OCI-LY1 (cell line): ENCODE measurements around the gene LSS.

ENCODE experiments used
- H2AFZ ChIP-seq: fragments of 200-600 bp; sonication (generic), shearing (Covaris generic); 2 replicates; pipeline ENCODE4 v1.6.0; 2014; ENCODE audit warnings: antibody characterized with exemption, mild to moderate bottlenecking, low read length
- H3F3A ChIP-seq: fragments of 200-600 bp; sonication (generic), shearing (Covaris generic); 2 replicates; pipeline ENCODE4 v1.6.0; 2014; ENCODE audit warnings: mild to moderate bottlenecking, antibody characterized with exemption, low read length, moderate library complexity; ENCODE audit not compliant: insufficient read depth
- H3K27ac ChIP-seq: fragments of 200-600 bp; sonication (generic); 2 replicates; pipeline ENCODE4 v1.5.1; 2014; ENCODE audit warnings: low read length, mixed run types, mild to moderate bottlenecking, low read depth; ENCODE audit not compliant: poor library complexity, severe bottlenecking
- H3K27me3 ChIP-seq: fragments of 200-600 bp; sonication (generic); 2 replicates; pipeline ENCODE4 v1.6.0; 2014; ENCODE audit warnings: antibody characterized with exemption, mild to moderate bottlenecking, low read length, moderate library complexity; ENCODE audit not compliant: insufficient read depth
- H3K36me3 ChIP-seq: fragments of 200-600 bp; sonication (generic); 2 replicates; pipeline ENCODE4 v1.6.1; 2014; ENCODE audit warnings: mild to moderate bottlenecking, antibody characterized with exemption, low read length, moderate library complexity, mixed read lengths; ENCODE audit not compliant: insufficient read depth
- H3K4me1 ChIP-seq: fragments of 200-600 bp; sonication (generic); 2 replicates; pipeline ENCODE4 v1.5.1; 2014; ENCODE audit warnings: mild to moderate bottlenecking, low read length, moderate library complexity; ENCODE audit not compliant: insufficient read depth, severe bottlenecking
- H3K4me2 ChIP-seq: fragments of 200-600 bp; sonication (generic), shearing (Covaris generic); 2 replicates; pipeline ENCODE4 v1.6.1; 2014; ENCODE audit warnings: low read length
- H3K4me3 ChIP-seq: fragments of 200-600 bp; sonication (generic); 2 replicates; pipeline ENCODE4 v1.5.1; 2014; ENCODE audit warnings: low read length, low read depth, mild to moderate bottlenecking, mixed read lengths; ENCODE audit not compliant: poor library complexity, severe bottlenecking
- H3K79me2 ChIP-seq: fragments of 200-600 bp; shearing (Covaris generic); 2 replicates; pipeline ENCODE4 v1.6.1; 2016; ENCODE audit warnings: mixed run types, low read length, mixed read lengths; ENCODE audit not compliant: insufficient read depth
- H3K9ac ChIP-seq: fragments of 200-600 bp; sonication (generic), shearing (Covaris generic); 2 replicates; pipeline ENCODE4 v1.6.1; 2014; ENCODE audit warnings: mild to moderate bottlenecking, low read length, mixed read lengths
- H3K9me2 ChIP-seq: fragments of 200-600 bp; sonication (generic), shearing (Covaris generic); 2 replicates; pipeline ENCODE4 v1.6.1; 2014; ENCODE audit warnings: low read depth, mild to moderate bottlenecking, low read length, mixed read lengths
- H3K9me3 ChIP-seq: fragments of 200-600 bp; shearing (Covaris generic); 2 replicates; pipeline ENCODE4 v1.6.1; 2014; ENCODE audit warnings: low read length, mixed read lengths
- H4K20me1 ChIP-seq: fragments of 200-600 bp; sonication (generic), shearing (Covaris generic); 2 replicates; pipeline ENCODE4 v1.6.0; 2016; ENCODE audit warnings: mild to moderate bottlenecking, low read length; ENCODE audit not compliant: insufficient read depth
- CTCF ChIP-seq: fragments of 200-600 bp; sonication (generic), shearing (Covaris generic); IDR thresholded peaks from 2 replicates; pipeline ENCODE4 v1.5.1; 2017; ENCODE audit warnings: mild to moderate bottlenecking, antibody characterized with exemption, low read length, moderate library complexity, mixed read lengths
- EZH2 ChIP-seq: fragments of 200-600 bp; sonication (generic), shearing (Covaris generic); IDR thresholded peaks from 2 replicates; pipeline ENCODE4 v1.8.0; 2017; ENCODE audit warnings: borderline replicate concordance, mixed run types, mild to moderate bottlenecking, antibody characterized with exemption, low read length, moderate library complexity, mixed read lengths

Gene LSS

DNA sequence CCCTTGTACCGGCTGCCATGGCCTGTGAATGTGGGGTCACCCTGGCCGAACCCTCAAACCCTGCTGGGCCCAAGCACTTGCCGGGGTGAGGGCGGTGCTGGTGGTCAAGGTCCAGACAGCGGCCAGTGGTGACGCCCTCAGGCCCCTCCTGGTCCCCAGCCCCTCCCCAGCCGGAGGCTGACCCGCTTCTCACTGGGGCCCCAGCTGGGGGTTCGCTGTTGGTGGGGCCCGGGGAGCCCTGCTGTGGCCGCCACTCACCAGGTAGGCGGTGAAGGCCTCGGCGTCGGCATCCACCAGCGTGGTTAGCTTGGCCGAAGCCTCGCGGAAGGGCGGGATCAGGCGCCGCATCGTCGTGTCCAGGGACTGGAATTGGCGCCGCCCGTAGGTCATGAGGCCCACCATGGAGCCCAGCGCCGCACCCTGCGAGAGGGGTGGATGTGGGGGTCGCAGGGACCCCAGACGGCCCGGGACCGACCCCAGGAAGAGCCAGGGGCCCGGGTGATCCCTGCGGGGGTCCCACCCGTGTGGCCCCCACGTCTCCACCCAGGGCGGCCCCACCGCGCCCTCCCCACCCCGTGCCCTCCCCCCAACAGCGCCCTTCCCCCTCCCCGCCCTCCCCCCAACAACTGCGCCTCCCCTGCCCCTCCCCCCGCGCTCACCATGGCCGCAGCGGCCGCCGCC is 83.3 kb downstream of the LSS start:
- Histone ChIP-seq H3K27ac (no peak overlapping the region), H3K27me3 (no peaks in the 10 kb centered on the region), H3K79me2 (no peaks in the 10 kb centered on the region), H4K20me1 (no peaks in the 10 kb centered on the region), H3K9me2 (no peaks in the 10 kb centered on the region), H3K36me3 (no peaks in the 10 kb centered on the region), H3K4me1 (peaks cover 6% of the 10 kb centered on the region), H3F3A (no peaks in the 10 kb centered on the region), H3K4me3 (no peak overlapping the region), H3K9ac (no peak overlapping the region), H2AFZ (no peak overlapping the region), H3K4me2 (no peak overlapping the region), H3K9me3 (no peaks in the 10 kb centered on the region)
- no peak for TF ChIP-seq CTCF
- no peak for TF ChIP-seq EZH2

DNA sequence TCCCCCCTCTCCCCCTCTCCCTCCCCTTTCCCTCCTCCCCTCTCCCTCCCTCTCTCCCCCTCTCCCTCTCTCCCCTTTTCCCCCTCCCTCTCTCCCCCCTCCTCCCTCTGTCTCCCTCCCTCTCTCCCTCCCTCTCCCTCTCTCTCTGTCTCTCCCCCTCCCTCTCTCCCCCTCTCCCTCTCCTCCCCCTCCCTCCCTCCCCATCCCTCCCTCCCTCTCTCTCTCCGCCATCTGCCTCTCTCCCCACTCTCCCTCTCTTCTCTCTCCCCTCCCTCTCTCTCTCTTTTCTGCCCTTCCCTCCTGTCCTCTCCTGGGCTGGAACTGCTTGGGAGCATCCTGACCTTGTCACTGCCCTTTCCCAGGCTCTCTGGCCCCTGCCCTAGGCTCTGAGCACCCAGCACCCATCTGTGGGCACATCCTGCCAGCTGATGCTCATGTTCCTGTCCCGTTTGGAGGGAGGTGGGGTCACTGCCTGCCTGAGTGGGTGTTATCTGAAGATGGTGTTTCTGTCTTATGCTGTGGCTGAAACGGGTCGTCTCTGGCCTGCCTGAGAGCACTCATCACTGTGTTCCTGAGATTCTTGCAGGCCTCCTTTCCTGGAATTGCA is 84.0 kb downstream of the LSS start:
- no peaks in the 10 kb centered on the region for H3K36me3 ChIP-seq
- H3K4me2 ChIP-seq, result no peak overlapping the region
- no peak overlapping the region for H2AFZ ChIP-seq
- no peak overlapping the region for H3K27ac ChIP-seq
- no peak overlapping the region for H3K9ac ChIP-seq
- no peaks in the 10 kb centered on the region for H3K27me3 ChIP-seq
- H3K9me3 ChIP-seq, result no peaks in the 10 kb centered on the region
- no peak overlapping the region for H3K4me3 ChIP-seq
- no peaks in the 10 kb centered on the region for H3F3A ChIP-seq
- TF ChIP-seq CTCF (no peak), EZH2 (no peak)
- no peaks in the 10 kb centered on the region for H4K20me1 ChIP-seq
- no peaks in the 10 kb centered on the region for H3K79me2 ChIP-seq
- no peaks in the 10 kb centered on the region for H3K9me2 ChIP-seq
- H3K4me1 ChIP-seq, result peaks cover 6% of the 10 kb centered on the region

- Histone ChIP-seq H3K4me1 (peaks cover 6% of the 10 kb centered on the region), H3K79me2 (no peaks in the 10 kb centered on the region), H3K9ac (no peak overlapping the region), H4K20me1 (no peaks in the 10 kb centered on the region), H3K9me2 (no peaks in the 10 kb centered on the region), H3K4me2 (no peak overlapping the region), H3K27me3 (0 out of 2 replicates have a peak, but pooled peaks cover under 1% of the 10 kb centered on the region), H3K4me3 (no peak overlapping the region), H3K36me3 (no peaks in the 10 kb centered on the region), H3K27ac (no peak overlapping the region), H3F3A (no peaks in the 10 kb centered on the region), H2AFZ (no peak overlapping the region), H3K9me3 (no peaks in the 10 kb centered on the region)
- TF ChIP-seq CTCF, result no peak
- TF ChIP-seq EZH2, result no peak
Observed at GRCh38 chr21:46142582-46143473, 85.7 kb downstream of the LSS start.
